Stimulated activated CD4-positive, alpha-beta T cell treated with anti-CD3 and anti-CD28 coated beads, Interleukin-2, amount 100 ng/mL, for 24 hours (primary cell): ENCODE data around the gene COL13A1.

Experiments used
- DNase-seq, 2 donors: peaks; one replicate each; pipeline ENCODE4 v3.0.0-alpha.2; 2020

The COL13A1 gene

GRCh38 chr10:69869291-69869961, 67.7 kb downstream of the COL13A1 start:
- no peak for DNase-seq

DNA sequence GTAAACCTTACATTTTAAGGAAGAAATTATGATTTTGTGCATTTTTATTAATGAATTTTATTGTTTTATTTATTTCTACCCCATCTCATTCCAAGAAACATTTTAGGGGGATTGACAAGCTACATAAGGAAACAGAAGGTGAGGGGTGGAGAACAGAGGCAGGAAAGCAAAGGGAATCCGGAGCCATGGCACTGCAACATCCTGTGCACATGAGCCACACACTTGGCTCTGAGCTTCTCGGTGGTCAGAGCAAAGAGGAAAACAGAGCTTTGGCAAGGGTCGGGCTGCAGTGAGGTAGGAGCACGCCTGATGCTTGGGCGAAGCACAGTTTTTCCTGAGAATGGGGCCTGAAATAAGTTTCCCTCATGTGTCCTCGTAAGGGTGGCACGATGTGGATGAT, 68.9 kb downstream of the COL13A1 start:
- no peak for DNase-seq

- DNase-seq: no peak
These were observed 69.4 kb downstream of the COL13A1 start for GRCh38 chr10:69871074-69871473.

DNA sequence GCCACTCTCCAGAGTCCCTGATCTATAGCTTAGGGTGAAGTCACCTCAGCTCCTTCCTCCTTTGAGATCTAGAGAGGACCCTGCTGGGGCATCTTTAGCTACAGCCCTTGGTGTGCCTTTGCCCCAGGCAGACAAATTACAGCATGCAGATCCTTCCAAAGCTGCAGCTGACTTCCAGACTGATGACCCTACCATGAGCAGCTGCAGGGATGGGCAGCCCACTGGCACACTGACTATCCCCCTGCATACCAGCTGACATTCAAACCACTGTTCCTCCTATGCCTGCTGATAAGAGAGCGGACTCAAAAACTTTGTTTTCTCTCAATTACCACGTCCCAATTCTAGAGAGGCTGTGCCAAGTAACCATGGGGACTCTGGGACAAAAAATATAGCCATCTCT, 70.6 kb downstream of the COL13A1 start:
- DNase-seq: no peak

GRCh38 chr10:69873135-69873639, 71.5 kb downstream of the COL13A1 start:
- DNase-seq: no peak

DNA sequence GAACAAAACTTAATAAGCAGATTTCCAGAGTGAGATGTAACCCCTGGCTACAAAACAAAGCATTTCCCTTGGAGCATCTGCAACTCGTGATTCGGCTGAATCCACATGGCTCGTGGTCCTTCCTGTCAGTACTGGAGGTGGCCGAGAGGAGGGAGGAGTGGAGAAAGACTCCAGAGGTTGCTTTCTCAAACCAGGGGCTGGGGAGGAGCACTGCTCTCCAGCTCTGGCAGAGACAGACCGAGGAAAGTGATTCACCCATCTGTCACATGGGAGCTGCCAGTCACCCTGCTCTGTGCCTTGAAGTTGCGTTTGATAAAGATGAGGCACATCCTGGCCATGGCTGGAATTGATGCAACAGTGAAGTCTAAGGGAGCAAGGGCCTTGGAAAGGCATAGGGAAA, 72.7 kb downstream of the COL13A1 start:
- no peak for DNase-seq

DNA sequence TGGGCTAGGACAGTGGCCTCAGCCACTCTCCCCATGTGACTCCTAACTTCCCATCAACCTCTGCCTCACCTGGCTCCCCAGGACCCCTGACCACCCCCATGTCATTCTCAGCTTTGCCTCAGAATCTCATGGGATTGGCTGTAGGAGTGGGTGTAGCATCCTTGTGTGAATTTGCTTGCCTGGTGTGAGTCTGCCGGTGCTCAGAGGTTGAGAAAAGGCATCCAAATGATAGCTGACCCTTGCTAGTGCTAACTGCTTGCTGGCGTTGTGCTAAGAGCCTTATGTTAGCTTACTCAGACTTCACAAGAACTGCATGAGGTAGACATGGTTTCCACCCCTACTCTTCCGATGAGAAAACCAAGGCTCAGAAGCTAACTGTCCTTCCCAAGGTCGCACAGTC, 74.2 kb downstream of the COL13A1 start:
- DNase-seq: no peak

DNA sequence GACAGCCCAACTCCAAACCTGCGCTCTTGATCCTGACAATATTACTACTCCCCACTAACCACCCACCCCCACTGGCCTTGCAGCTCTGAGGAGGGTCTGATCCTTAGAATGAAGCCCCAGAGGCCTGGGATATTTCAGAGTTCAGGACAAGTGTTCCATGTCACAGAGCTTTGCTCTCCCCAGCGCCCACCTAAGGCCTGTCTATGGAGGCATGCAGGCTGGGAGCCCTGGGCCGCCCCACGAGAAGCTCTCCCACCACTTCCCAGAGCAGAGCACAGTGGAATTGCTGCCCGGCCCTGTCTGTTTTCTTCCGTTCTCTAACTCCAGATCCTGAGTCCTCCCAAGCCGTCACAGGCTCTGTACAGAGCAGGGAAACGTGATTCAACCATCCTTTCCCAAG, 74.6 kb downstream of the COL13A1 start:
- DNase-seq: no peak

DNA sequence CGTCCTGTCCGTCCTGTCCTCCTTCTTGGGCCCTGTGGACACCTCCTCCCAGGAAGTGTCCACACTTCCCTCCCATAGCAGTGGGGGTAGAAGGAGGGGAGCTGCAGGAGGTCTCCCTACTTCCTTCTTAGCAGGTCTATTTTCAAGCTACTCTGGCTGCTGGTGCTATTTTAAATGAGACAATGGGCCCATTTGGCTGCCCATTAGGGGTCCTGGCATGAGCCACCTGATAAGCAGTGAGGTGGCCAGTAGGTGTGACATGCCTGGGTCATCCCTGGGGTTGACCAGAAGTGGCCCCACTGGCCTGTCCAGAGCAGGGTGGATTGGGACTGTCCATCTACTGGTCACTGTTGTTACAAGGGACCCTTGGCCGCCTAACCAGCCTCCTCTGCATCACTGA, 75.2 kb downstream of the COL13A1 start:
- DNase-seq: no peak

DNA sequence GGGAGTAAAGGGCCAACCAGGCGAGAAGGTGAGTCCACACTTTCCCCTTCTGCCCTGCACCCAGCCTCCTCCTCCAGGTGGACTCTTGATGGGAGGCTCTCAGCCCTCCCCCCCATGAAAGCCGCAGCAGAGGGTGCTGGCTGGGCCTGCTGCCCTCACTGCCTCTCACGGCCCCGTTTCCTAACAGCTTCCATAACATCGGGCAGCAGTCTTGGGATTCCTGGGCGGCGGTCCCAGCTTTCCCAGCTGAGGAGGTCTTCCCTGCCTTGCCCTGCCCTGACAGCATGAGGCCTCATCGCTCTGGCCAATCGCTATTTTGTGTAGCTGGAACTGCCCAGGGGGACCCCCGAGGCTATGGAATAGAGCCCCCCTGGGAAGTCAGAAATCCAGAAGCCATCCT, 76.3 kb downstream of the COL13A1 start:
- no peak for DNase-seq

DNA sequence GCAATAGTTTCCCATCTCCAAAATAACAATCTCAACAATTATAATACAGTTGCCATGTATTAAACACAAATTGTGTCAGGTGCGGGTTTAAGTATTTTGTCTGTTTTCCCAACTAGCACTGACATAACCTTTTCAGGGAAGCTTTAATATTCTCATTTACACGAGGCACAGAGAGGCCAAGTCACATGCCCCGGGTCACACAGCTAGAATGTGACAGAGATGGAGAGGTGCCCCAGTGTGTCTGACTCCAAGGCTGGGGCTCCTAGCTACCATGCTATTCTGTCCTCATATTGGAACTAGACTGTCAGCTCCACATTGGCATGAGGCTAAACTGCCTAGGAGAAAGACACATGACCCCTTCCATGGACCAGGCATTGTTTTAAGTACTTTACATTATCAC, 77.2 kb downstream of the COL13A1 start:
- no peak for DNase-seq

- DNase-seq: no peak
These were observed 78.0 kb downstream of the COL13A1 start for GRCh38 chr10:69879634-69880257.

- DNase-seq: no peak
These were observed 78.8 kb downstream of the COL13A1 start for GRCh38 chr10:69880301-69881081.

DNA sequence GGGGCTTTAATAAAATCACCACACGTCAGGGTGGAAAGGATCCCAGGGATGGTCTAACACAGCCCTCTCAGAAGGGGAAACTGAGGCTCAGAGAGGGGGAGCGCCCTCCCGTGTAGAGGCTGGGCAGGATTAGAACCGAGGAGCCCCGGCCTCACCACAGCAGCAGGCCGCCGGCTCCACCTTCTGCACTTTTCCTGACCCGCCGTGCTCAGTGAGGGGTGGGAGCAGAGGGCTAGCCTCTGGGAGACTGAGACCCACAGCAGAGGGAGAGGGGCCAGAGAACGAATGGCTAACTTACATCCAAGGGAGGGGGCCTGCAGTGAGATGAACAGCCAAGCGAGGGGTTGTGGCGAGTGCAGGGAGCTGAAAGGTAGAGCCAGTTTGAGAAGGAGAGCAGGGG, 79.5 kb downstream of the COL13A1 start:
- no peak for DNase-seq

GRCh38 chr10:69883310-69884023, 81.8 kb downstream of the COL13A1 start:
- no peak for DNase-seq

DNA sequence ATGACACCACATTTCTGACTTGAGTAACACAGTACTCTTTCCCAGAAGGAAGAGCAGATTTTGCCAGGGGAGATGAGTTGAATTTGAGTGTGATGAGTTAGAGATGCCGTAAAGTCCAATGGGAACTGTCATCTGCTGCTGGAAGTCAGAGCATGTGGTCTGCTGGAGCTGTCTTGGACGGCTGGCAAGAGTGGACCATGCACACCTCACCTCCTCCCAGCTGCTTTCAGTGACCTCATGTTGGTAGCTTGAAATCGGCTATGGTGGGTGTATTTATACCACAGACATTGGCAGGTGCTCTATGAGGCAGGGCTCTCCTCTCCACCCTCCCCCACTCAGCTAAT, 82.3 kb downstream of the COL13A1 start:
- DNase-seq: no peak

- DNase-seq: no peak
These were observed 83.0 kb downstream of the COL13A1 start for GRCh38 chr10:69884686-69885085.

DNA sequence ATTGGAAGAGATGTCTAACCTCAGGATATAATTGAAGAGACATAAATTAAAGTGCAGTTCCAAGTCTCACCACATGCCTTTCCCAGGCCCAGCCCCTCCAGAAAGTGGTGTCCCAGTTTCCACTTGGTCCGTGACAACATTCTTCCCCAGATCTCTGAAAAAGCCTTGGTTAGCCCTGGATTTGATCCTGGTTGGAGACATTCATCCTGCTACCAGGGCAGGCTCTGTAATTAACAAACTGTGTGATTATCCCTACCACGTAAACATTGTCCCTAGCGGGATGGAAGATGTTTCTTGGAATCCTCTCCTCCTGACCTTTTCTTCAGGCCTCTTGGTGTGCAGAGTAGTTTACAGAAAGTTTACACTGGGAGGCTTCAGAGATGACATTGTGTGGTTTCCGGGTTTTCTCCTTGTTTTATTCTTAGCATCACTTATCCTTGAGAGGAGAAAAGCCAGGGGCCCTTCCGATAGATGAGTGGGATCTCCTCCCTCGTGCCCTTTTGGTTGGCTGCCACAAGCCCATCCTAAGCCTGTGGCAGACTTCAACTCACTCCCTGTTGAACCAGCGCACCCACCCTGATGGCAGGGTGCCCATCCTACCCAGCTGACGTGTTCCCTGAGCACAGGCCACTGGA, 83.8 kb downstream of the COL13A1 start:
- no peak for DNase-seq

DNA sequence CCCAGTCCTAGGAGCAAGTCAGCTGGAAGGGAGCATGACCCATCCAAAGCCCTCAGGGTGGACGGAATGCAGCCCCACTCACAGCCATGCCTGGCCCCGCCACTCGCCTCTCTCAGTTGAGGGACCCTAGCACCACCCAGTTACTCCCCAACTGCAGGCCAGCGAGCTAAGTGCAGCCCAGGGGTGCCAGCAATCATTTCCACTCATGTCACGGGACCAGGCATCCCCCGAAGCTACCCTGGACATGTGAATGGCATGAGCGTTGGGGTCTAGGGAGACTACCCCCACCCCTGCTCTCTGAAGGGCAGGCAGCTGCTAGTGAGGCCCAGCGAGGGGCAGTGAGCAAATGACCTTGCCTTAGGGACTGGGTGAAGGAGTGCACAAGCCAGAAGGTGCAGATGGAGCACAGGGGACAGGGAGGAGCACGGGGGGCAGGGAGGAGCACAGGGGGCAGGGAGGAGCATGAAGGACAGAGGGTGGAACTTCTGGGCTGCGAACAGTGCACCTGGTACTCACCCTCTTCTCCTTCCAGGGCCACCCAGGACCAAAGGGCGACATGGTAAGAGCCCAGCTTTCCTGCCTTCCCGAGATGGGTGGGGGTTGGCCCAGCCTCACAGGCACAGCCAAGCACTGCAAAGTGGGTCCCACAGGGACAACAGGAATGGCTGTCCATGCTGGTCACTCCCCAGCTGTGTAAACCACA, 87.3 kb downstream of the COL13A1 start:
- DNase-seq: no peak

- DNase-seq: no peak
These were observed 88.5 kb downstream of the COL13A1 start for GRCh38 chr10:69890065-69890847.

- no peak for DNase-seq
These were observed 89.4 kb downstream of the COL13A1 start for GRCh38 chr10:69891057-69891617.
